ELR (cell line): ENCODE measurements around the gene FMR1.

Source experiments
- DNase-seq: peaks from one replicate; pipeline ENCODE4 v3.0.0-alpha.2; 2015; ENCODE audit warnings: low read depth

FMR1 gene

GRCh38 chrX:147916375-147916968, 4.8 kb downstream of the FMR1 start:
- no peak for DNase-seq

- no peak for DNase-seq
Observed at GRCh38 chrX:147917700-147918695, 6.3 kb downstream of the FMR1 start.

- DNase-seq: no peak
Observed at GRCh38 chrX:147920161-147920666, 8.5 kb downstream of the FMR1 start.

DNA sequence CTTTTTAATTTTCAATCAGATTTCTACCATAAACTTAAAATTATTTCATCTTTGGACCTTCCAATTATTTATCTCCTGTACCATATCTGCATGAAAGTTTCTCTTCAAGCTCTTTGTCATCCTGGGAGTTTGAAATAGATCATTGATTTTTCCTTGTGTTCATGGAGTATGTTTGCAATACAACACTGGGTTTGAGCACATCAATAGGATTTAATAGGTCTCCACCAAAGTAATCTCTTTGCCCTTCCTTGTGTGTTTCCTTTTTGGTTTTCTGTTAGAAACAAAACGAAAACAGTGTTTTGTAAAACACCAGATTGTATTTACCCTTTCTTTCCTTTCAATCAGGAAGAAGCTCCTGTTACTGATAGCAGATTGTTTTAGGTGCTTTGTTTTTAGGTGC, 11.9 kb downstream of the FMR1 start:
- DNase-seq: no peak

DNA sequence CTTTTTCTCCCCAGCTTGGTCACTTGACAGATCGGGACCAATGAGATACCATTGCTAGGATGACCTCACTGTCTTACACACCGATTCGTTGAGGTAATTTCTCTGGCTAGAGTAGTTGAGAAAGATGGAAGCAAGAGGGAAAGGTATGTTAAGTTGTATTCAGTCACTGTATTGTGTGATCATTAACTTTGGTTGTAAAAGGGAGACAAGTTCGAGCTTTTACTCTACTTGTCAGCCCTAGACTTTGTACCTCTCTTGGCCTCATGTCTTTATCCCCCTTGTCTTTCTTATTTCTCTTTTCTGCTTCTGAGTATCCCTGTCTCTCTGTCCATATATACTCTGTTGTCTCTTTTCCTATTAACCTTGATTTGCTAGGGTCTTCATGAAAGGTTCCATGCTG, 15.5 kb downstream of the FMR1 start:
- DNase-seq: no peak

DNA sequence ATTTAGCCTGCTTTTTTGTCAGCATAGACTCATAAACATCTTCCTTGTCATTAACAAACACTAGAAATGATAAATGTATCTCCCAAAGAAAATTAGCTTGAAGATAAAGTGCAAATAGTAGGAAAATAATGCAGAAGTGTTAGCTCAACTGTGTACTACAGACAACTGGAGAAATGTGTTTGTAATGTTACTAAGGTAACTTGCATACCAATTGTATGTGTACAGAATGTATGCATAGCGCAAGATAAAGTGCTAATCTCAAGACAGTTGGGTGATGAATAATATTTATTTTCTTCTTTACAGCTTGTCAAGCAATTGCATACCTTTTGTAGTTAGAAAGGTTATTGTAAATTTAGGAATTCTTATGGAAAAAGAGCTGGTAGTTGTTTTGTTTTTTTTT, 22.1 kb downstream of the FMR1 start:
- DNase-seq: no peak

DNA sequence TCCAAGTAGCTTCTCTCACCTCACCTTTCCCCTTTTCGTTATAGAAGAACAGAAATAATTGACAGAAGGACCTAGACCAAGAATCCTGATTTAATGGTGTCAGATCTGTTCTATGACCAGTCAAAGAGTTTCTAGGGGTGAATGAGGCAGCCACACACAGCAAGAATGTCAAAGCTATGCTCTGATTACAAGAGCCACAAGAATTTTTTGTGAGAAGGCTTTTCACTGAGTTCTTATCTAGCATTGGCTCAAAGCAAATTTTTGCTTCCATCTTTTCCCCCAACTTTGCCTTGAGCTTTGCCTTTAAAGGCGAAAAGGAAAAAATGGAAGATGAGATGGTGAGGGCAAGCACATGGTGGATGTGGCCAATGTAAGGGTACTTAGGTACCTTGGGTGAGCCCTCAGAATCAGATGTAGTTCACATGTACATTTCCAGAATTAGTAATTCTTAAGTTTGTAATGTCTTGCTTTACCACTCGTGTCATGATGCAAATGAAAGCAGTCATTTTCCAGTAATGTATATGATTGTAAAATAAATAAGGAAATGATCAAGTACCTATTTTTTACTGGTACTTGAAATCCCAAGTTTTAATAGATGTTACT, 23.5 kb downstream of the FMR1 start:
- DNase-seq: no peak

GRCh38 chrX:147945286-147945685, 33.6 kb downstream of the FMR1 start:
- DNase-seq: no peak

- no peak for DNase-seq
Observed at GRCh38 chrX:147948531-147948930, 36.8 kb downstream of the FMR1 start.

DNA sequence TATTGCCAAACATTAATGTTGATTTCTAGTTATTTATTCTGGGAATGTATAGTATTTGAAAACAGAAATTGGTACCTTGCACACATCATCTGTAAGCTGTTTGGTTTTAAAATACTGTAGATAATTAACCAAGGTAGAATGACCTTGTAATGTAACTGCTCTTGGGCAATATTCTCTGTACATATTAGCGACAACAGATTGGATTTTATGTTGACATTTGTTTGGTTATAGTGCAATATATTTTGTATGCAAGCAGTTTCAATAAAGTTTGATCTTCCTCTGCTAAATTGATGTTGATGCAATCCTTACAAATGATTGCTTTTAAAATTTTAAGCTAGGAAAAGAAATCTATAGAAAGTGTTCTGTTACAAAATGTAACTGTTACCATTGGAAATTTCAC, 38.6 kb downstream of the FMR1 start:
- no peak for DNase-seq

DNA sequence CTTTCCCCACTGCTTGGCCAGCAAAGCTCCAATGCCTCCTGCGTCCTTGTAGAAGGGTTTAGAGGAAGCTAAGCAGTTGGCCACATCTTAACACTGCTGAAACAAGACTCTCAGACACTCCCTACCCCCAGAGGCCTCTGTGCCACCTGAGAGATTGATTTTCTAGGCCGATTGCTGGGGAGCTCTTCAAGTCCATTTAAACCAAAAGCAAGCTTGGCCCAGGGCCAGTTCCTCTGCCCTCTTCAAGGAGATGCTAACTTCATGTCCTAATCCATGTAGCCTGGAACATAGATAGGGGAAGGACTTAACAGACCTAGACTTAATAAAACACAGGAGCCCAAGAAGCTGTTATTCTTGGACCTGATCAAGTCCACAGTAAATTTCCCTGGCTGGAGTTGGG, 42.3 kb downstream of the FMR1 start:
- DNase-seq: no peak

GRCh38 chrX:147957291-147957690, 45.6 kb downstream of the FMR1 start:
- no peak for DNase-seq

DNA sequence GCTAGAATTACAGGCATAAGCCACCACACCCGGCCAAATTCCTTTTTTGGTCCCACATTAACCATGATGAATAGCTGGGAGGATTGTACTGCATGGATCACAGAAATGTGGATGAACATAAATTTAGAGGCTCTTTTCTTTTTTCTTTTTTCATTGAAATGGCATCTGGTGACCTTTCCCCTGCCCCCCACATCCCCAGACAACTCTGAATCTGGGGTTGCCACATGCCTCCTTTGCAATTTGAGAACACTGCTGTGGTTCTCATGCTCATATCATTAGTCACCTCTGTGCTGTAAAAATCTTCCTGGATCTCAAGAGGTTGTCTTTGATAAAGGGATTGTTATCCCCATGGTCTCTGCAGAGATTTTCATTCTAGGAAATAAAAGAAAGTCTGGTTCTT, 46.6 kb downstream of the FMR1 start:
- DNase-seq: peak; percentile 48

- no peak for DNase-seq
Observed at GRCh38 chrX:147960722-147961121, 49.0 kb downstream of the FMR1 start.

DNA sequence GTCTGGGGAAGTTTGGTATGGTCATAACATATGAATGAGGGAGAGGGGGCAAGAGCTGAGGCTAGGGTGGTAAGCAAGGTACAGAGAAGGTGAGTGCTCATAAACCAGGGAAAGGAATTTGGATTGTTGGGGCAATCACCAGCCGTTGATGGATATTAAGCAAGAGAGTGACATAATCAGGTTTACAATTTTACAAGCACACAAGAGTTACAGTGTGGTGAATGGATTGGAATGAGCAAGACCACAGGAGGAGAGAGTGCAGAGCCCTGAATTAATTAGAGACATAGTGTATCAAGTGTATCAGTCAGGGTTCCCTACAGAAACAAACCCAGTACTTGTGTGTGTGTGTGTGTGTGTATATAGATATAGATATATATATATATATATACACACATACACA, 50.8 kb downstream of the FMR1 start:
- no peak for DNase-seq

DNA sequence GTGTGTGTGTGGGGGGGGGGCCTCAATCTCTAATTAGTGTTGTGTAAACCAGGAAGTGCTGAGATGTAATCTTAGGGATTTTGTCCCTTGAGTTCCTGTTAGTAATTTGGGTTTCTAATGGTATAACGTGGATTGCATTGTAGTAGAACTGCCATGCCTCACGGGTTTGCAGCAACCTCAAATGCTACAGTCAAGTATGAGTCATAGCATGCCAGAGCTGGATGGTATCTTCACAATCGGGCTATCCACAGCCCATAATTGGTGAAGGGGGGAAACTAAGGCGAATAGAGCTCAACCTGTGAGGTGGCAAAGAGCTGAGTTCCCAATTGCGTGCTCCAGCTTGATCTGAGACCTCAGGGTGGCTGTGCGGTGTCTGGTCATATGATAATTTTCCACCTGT, 67.2 kb downstream of the FMR1 start:
- no peak for DNase-seq

DNA sequence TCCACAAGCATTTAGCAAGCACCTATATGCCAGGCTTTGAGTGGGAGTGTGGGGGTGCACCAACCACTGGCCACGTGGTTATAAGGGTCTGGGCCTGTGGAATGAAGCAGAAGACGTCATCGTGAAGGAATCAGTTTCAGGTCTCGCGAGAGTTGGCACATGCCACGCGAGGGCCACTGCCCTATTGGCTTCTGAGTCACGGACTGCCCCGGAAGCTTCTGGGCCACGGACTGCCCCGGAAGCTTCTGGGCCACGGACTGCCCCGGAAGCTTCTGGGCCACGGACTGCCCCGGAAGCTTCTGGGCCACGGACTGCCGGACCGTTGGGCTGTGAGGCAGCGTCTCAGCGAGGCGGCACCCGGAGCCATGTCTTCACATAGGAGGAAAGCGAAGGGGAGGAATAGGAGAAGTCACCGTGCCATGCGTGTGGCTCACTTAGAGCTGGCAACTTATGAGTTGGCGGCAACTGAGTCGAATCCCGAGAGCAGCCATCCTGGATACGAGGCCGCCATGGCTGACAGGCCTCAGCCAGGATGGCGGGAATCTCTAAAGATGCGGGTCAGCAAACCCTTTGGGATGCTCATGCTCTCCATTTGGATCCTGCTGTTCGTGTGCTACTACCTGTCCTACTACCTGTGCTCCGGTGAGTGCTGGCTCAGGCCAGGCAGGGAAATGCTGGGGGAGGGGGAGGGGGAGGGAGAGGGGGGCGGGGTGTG, 69.5 kb downstream of the FMR1 start, which contains the start of gene FMR1NB:
FMR1NB (plus strand) TSS at position 300 of the 715 bp plus-strand sequence; CDS start at position 366, 66 bp downstream.
- DNase-seq: no peak
